K562 (cell line): Measurements from ENCODE around the gene NADK. TPM values are rescaled to one million over a fixed set of nuclear protein-coding genes. Genes with fewer than 3 reads are reported as not detected.

Source experiments
- ATAC-seq: fragments of 200-7000 bp; cut with Tn5 transposase; 3 replicates; pipeline ENCODE4 v1.9.1; 2020; ENCODE audit warnings: moderate library complexity
- BruUV-seq: library from RNA; stranded (reverse); fragments of 400-500 nt; replicated peaks from 2 replicates; lab custom pipeline; 2021; lab: Mats Ljungman, UMichigan
- CTCF ChIA-PET: fragments of 300-600 bp; formaldehyde crosslinking; extraction: SDS; loops from one replicate; lab custom pipeline; 2021; ENCODE audit warnings: low intra/inter-chr PET ratio; lab: Yijun Ruan, JAX
- POLR2A ChIA-PET: fragments of 300-600, 350-650 bp; sonication (Branson Sonifier 250); formaldehyde crosslinking; extraction: SDS; loops from one replicate; lab custom pipeline; 2021; ENCODE audit warnings: antibody characterized with exemption, inconsistent platforms; lab: Yijun Ruan, JAX
- DNase-seq, 4 experiments: peaks; one replicate each; pipeline versions ENCODE4 v3.0.0 to v3.0.0-alpha.2; 2011 to 2018; ENCODE audit warnings: low spot score in 3 of 4, mixed read lengths in 3 of 4; ENCODE audit errors: extremely low read depth in 1 of 4
- FAIRE-seq: peaks from 2 replicates; lab custom pipeline; 2011; peaks lifted over from hg19 to GRCh38; lab: Jason Lieb, UNC
- H2AFZ ChIP-seq: 2 replicates; pipeline ENCODE4 v1.6.0; 2011; ENCODE audit warnings: low read depth, low read length, control low read depth, inconsistent platforms
- H3K27ac ChIP-seq: fragments of 200-600 bp; 3 replicates; pipeline ENCODE4 v1.8.0; 2011; ENCODE audit warnings: low read depth, mild to moderate bottlenecking, control low read depth, inconsistent platforms, low read length, moderate library complexity, mixed read lengths; ENCODE audit errors: extremely low read depth
- H3K27me3 ChIP-seq, 2 experiments: fragments of 300-600 bp in 1 of 2; 2 replicates in 1 of 2; 3 replicates in 1 of 2; pipeline versions ENCODE4 v1.6.0 to v1.8.0; 2011; ENCODE audit warnings: inconsistent platforms in 2 of 2, low read length in 2 of 2, mild to moderate bottlenecking in 1 of 2, mixed read lengths in 1 of 2, moderate library complexity in 1 of 2; ENCODE audit not compliant: control insufficient read depth in 2 of 2, insufficient read depth in 2 of 2
- H3K36me3 ChIP-seq: fragments of 300-600 bp; 3 replicates; pipeline ENCODE4 v1.8.0; 2011; ENCODE audit warnings: mild to moderate bottlenecking, low read length, inconsistent platforms; ENCODE audit not compliant: control insufficient read depth, insufficient read depth
- H3K4me1 ChIP-seq, 2 experiments: fragments of 200-600 bp in 1 of 2; replicated peaks in 1 of 2; 2 replicates in 1 of 2; 3 replicates in 1 of 2; pipeline versions ENCODE4 v1.5.1 to v1.8.0; 2011; ENCODE audit warnings: inconsistent platforms in 2 of 2, low read length in 2 of 2, mild to moderate bottlenecking in 1 of 2, mixed read lengths in 1 of 2, moderate library complexity in 1 of 2; ENCODE audit not compliant: control insufficient read depth in 2 of 2, insufficient read depth in 2 of 2
- H3K4me2 ChIP-seq: 2 replicates; pipeline ENCODE4 v1.6.1; 2011; ENCODE audit warnings: low read length, control low read depth, inconsistent platforms, mixed read lengths; ENCODE audit not compliant: insufficient read depth
- H3K4me3 ChIP-seq: fragments of 200-600 bp; sonication (generic), shearing (Covaris generic); 2 replicates; pipeline ENCODE4 v1.5.1; 2016; ENCODE audit warnings: control low read depth, inconsistent platforms
- H3K79me2 ChIP-seq: fragments of 200-600 bp; 3 replicates; pipeline ENCODE4 v1.8.0; 2011; ENCODE audit warnings: low read length, inconsistent platforms; ENCODE audit not compliant: control insufficient read depth, insufficient read depth
- H3K9ac ChIP-seq, 2 experiments: 2 replicates each; pipeline versions ENCODE4 v1.6.0 to v1.6.1; 2011; ENCODE audit warnings: low read depth in 2 of 2, low read length in 2 of 2, control low read depth in 1 of 2, inconsistent platforms in 1 of 2, mild to moderate bottlenecking in 1 of 2, mixed read lengths in 1 of 2; ENCODE audit not compliant: insufficient read depth in 1 of 2
- H3K9me1 ChIP-seq: one replicate; pipeline ENCODE4 v1.6.0; 2011; ENCODE audit warnings: inconsistent platforms, mild to moderate bottlenecking, low read length, moderate library complexity; ENCODE audit not compliant: control insufficient read depth, insufficient read depth
- H3K9me3 ChIP-seq: replicated peaks from 2 replicates; pipeline ENCODE4 v1.5.1; 2011; ENCODE audit warnings: low read depth, low read length, inconsistent platforms; ENCODE audit not compliant: control insufficient read depth, insufficient read depth
- H4K20me1 ChIP-seq: replicated peaks from 2 replicates; pipeline ENCODE4 v1.6.1; 2011; ENCODE audit warnings: low read length, inconsistent platforms, mixed read lengths; ENCODE audit not compliant: control insufficient read depth, insufficient read depth
- COPS2 ChIP-seq: fragments of 450-650 bp; conservative IDR thresholded peaks from 2 replicates; pipeline ENCODE4 v1.6.1; 2016; ENCODE audit warnings: mild to moderate bottlenecking, moderate library complexity
- FOS ChIP-seq: IDR thresholded peaks from 3 replicates; pipeline ENCODE4 v1.6.1; 2011; ENCODE audit not compliant: insufficient read length; ENCODE audit errors: extremely low read depth
- HDAC8 ChIP-seq: fragments of 450-650 bp; IDR thresholded peaks from 2 replicates; pipeline ENCODE4 v1.6.1; 2016; ENCODE audit warnings: mild to moderate bottlenecking, missing genetic modification characterization, moderate library complexity, missing compliant biosample characterization
- KDM1A ChIP-seq, 2 experiments: fragments of 450-650 bp; IDR thresholded peaks; 2 replicates each; pipeline ENCODE4 v1.6.1; 2016; ENCODE audit warnings: mild to moderate bottlenecking in 2 of 2
- ZMIZ1 ChIP-seq, 2 experiments: fragments of 150-350 bp in 1 of 2; IDR thresholded peaks; 2 replicates each; pipeline ENCODE4 v1.6.1; 2012 to 2016; ENCODE audit warnings: low read depth in 2 of 2, low read length in 2 of 2, mild to moderate bottlenecking in 1 of 2, moderate library complexity in 1 of 2
- ZNF407 ChIP-seq: fragments of 450-650 bp; IDR thresholded peaks from 2 replicates; pipeline ENCODE4 v1.6.1; 2016; ENCODE audit warnings: low read depth
- WGBS: fragments of 100-300 bp; shearing (Covaris generic); methylation state at CpG from one replicate; pipeline ENCODE4 v1.1.6; 2016; ENCODE audit warnings: low coverage, mixed read lengths; ENCODE audit not compliant: insufficient coverage; ENCODE audit errors: missing lambda C conversion rate; 5-methylcytosine and 5-hydroxymethylcytosine counted together
- in situ Hi-C: fragments of 300-500 bp; cut with MboI; formaldehyde crosslinking; loops from 4 replicates; pipeline ENCODE4 v1.15.0; 2018; ENCODE audit warnings: inconsistent platforms, mixed read lengths
- intact Hi-C: fragments of 100-400 bp; cut with micrococcal nuclease; formaldehyde crosslinking; loops from 2 replicates; pipeline ENCODE4 v1.14.2; 2022
- polyA plus RNA-seq, 8 experiments: library from polyadenylated mRNA; depleted of rRNA in 4 of 8; stranded (reverse) in 5 of 8; unstranded in 3 of 8; fragments of >200 nt; fragmentation: Nextera tagmentation in 2 of 8; fragmentation: Illumina TruSeq in 1 of 8; extraction: Ambion mirVana in 2 of 8; extraction: Trizol in 1 of 8; gene quantifications; 2 replicates each; pipeline versions ENCODE4 v1.2.1 to v1.2.3, GENCODE V29; 2011 to 2014; ENCODE audit warnings: inconsistent platforms in 1 of 8, missing spikeins in 1 of 8
- total RNA-seq, 7 experiments: library from RNA; depleted of rRNA in 6 of 7; stranded (reverse); fragments of >200 nt in 6 of 7; fragmentation: Illumina TruSeq in 2 of 7; extraction: Trizol in 2 of 7; gene quantifications; 2 replicates each; pipeline versions ENCODE4 v1.2.1 to v1.2.3, GENCODE V29; 2011 to 2021; ENCODE audit warnings: low replicate concordance in 1 of 7

Gene NADK
- total and polyA plus RNA-seq, 9 of the 15 experiments (the other 6 are each of a cell fraction or from before 2014, with no cell fraction given) = 1.5 to 135 (median 75.1) TPM

- Histone ChIP-seq H3K9me1 (no peaks in the 10 kb centered on the region), H3K9ac (peak overlapping the region; percentile 59 to 90), H3K27me3 (no peaks in the 10 kb centered on the region), H3K79me2 (peaks cover 8% of the 10 kb centered on the region), H4K20me1 (no peaks in the 10 kb centered on the region), H3K4me1 (peaks cover 46 to 63% of the 10 kb centered on the region in 2 experiments), H3K36me3 (peaks cover 32% of the 10 kb centered on the region), H2AFZ (peak overlapping the region; percentile 71), H3K4me2 (peak overlapping the region; percentile 78), H3K4me3 (peak overlapping the region; percentile 20), H3K27ac (peak overlapping the region; percentile 80), H3K9me3 (no peaks in the 10 kb centered on the region)
- ATAC-seq (peak; percentile 46), FAIRE-seq (peak; percentile 81), DNase-seq (peak; percentile 61 to 72 (median 65))
- POLR2A ChIA-PET = interaction anchor here (1.4 kb wide), 1 partner anchor 14 kb away, joined by 4 read pairs; no protein-coding TSS in a partner anchor
- CTCF ChIA-PET = no interaction called here
- 24% methylated on average over 36 of the region's 36 CpGs for WGBS
- BruUV-seq = no TSS peak
- in situ Hi-C loops (no loop called here), intact Hi-C loops (no loop called here)
- TF ChIP-seq COPS2 (no peak), FOS (no peak), ZNF407 (no peak), HDAC8 (tag) (no peak), ZMIZ1 (IDR thresholded peaks at IDR 0.05; ENCODE audit: low read depth in 2 of 2, low read length in 2 of 2) (no peak), KDM1A (IDR thresholded peaks at IDR 0.05) (no peak)
Measured at GRCh38 chr1:1782399-1783221, 4.3 kb upstream of the NADK start.
